NCI-H187 (cell line): ENCODE data around the gene LEMD2.

ENCODE experiments used
- DNase-seq, 2 experiments: peaks; one replicate each; lab custom pipeline; 2025; lab: John Stamatoyannopoulos, UW

The LEMD2 gene

GRCh38 chr6:33738153-33738552 lies 50.8 kb downstream of the LEMD2 start:
- DNase-seq, result no peak

GRCh38 chr6:33737267-33738026 lies 51.5 kb downstream of the LEMD2 start:
- DNase-seq, result no peak

DNA sequence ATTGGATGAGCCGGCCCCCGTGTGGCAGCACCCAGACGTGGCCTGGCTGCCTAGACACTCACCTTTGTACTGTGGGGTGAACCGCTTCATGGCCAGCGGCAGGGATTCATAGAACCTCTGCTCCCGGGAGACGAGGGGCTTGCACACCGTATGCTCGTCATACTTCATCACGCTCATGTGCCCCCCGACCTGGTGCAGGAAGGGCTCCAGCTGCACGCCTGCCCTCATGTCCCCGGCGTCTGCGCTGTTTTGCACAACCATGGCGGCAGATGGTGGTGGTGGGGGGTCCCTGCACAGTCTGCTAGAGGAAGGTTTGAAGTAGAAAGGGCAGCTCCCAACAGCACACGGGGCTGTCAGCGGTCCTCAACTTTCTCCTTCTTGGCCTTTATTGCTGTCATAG lies 53.7 kb downstream of the LEMD2 start:
- DNase-seq, result no peak

DNA sequence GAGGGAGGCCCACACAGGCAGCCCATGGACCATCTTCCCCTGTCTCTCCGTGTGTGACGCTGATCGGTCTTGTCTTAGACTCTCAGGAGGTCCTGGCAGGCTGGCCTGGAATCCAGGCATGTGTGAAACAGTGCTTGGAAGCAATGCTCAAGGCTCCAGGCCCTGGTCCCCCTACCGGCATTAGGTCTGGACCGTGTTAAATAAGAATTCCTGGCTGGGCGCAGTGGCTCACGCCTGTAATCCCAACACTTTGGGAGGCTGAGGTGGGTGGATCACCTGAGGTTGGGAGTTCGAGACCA lies 55.3 kb downstream of the LEMD2 start:
- DNase-seq, result no peak

DNA sequence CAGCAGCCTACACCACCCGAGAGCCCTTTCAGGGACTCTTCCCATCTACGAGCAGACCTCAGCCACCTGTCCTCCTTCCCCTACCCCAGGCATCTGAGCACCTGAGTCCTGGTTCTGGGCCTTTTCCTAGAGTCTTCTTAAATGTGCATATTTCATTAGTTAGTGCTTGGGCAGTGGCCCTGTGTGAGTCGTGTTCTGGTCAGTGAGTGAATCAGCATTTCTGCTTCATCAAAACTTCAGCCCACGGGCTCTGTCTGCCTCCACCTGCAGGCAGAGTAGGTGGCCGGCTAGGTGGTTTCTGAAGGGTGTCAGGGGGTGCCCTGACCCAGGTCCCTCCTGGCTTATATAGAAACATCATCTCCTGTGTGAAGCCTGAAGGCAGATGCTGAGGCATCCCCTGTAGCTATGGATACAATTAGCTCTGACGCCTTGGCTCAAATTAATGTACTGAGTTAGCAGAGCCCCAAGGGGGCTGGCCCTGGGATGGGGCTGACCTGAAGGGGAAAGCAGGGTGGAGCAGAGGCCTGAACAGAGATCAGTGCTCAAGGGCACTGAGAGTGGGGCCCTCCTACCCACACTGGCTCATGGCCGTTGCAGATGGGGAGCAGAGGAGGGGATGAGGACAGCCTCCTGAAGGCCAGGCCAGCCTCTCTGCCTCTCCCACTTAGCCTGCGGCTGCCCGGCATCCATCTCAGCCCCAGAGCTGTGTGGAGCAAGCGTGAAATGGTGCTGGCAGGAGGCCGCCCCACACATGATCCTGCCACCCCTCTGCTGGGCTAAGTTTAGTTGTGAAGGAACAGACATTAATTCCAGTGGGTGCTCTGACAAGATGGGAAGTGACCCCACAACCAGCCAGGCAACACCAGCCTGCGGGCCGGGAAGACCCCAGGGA lies 55.9 kb downstream of the LEMD2 start:
- DNase-seq, result no peak

- DNase-seq, result no peak
Measured at GRCh38 chr6:33732385-33732784, 56.5 kb downstream of the LEMD2 start.

GRCh38 chr6:33731751-33732282 lies 57.1 kb downstream of the LEMD2 start:
- no peak for DNase-seq

GRCh38 chr6:33731035-33731434 lies 57.9 kb downstream of the LEMD2 start:
- no peak for DNase-seq

DNA sequence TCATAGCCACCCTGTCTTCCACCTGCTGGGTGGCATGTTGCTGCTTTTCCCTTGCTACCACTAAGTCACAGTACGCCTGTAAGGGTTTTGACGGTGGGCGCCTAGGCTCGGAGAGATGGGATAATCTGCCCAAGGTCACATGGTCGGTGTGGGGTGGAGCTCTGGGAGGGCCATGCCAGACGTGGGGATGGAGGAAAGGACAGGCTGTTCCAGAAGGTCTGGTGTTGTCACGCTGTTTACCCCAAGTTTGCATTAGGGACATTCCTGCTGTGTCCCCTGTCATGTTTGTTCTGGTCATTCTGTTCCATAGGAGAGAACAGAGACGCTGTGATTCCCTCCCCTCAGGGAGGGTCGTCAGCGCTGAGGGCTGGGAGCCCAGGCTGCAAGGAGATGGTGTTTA lies 58.3 kb downstream of the LEMD2 start:
- no peak for DNase-seq

DNA sequence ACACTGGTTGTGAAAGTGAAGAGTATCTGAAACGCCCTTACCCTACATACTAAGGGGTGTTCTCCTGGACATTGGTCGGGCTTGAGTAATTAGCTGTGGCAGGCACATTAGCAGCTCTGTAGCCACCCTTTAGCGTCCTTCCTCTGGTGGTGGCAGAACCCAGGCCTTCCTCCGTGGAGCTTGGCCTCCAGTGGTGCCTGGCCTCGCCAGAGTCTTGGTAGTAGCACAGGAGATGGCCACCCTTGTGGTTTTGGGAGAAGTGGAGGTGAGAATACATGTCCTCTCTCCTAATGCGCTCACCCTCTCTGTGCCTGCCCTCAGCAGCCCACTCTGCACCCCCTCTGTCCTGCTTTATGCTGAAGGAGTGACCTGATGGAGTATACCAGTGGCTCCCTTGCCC lies 59.9 kb downstream of the LEMD2 start:
- no peak for DNase-seq

- no peak for DNase-seq
Measured at GRCh38 chr6:33728438-33728837, 60.5 kb downstream of the LEMD2 start.

- DNase-seq, result no peak
Measured at GRCh38 chr6:33727932-33728331, 61.0 kb downstream of the LEMD2 start.

- DNase-seq, result no peak
Measured at GRCh38 chr6:33727126-33727525, 61.8 kb downstream of the LEMD2 start.

DNA sequence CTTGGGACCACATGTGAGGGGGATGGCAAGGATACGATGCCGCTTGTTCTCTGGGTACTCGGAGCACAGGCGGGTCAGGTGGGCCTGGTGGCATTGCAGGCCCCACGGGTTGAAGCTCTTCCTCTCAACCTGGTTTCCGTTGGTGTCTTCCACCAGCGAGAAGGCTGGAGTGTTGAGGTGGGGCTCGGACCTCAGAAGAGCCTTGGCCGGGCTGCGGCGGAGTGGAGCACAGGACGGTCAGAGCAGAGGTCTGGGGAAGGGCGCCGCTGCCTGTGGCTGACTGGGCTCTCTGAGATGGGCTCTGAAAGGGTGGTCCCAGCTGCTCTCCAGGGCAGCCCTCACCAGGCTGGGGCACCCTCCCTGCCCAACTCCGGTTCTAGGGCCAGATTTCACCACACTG lies 62.2 kb downstream of the LEMD2 start:
- DNase-seq, result no peak

- DNase-seq, result no peak
Measured at GRCh38 chr6:33725891-33726673, 62.8 kb downstream of the LEMD2 start.

GRCh38 chr6:33725222-33725621 lies 63.7 kb downstream of the LEMD2 start:
- no peak for DNase-seq

DNA sequence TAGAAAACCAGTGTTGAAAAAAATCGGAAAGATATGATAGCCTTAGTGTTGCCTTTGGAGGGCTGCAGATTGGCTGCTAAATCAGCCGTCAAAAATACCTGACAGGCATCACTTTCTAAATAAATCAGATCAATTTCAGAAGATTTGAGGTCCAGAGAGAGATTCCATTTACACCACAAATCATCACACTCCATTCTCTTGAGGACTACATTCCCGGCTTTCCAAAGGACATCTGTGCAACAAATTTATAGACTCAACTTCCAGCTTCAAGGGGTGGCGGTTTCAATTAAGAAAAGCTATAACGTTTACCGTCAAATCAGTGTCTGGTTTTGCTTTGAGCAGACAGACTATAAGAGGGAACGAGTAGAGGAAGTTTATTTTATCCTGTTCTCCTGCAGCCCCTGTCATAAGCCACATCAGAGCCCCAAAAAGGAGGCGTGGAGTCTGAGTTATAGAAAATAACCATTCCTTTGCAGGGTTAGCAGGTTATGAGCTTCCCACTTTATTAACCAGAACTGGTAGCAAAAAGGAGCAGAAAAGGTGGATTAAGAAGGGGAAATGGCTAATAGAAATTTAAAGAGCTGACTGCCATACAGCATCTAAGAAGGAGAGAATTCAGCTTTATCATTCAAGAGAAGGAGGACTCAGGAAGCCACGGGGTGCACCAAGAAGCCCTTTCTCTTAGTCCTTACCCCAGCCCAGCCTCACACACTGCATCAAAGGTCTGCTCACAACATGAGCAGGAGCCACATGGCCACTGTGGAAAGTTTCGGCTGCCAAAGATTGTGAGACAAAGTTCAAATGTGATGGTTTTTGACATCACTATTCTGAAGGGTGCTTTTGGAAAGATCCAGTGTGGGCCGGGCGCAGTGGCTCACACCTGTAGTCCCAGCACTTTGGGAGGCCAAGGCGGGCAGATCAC lies 64.6 kb downstream of the LEMD2 start:
- DNase-seq, result no peak

- DNase-seq, result no peak
Measured at GRCh38 chr6:33723371-33724085, 65.4 kb downstream of the LEMD2 start.

DNA sequence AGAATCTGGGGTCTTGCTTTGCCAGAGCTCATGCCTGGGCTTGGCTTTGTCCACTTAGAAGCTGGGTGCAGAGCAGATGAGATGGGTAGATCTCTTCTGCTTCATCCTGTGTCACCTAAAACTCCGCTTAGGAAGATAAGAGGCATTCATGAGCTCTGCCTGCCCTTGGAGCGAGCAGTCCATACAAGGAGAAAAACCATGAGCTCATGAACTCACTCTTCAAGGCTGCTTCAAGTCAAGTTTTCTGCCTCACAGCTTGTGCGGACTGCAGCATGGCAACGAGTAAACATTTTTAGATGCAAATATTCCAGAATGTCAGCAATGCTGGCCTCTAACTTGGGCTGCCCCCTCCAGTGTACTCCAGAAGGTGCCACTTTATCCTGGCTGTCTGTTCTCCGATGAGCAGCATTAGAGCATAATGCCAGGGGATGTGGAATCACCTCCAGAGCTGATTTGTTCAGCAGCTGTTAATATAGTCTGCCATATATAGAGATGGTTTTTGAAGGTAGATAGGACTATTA lies 66.8 kb downstream of the LEMD2 start:
- DNase-seq, result no peak

GRCh38 chr6:33721508-33721907 lies 67.4 kb downstream of the LEMD2 start:
- no peak for DNase-seq
